HG03103 (cell line): ENCODE data around the gene FNIP2.
"Not testable (repeated sequence)": the region's sequence is repeated elsewhere in the genome, so short reads cannot be mapped to it uniquely, and the experiment has no call there.

Source experiments
- ATAC-seq: cut with Tn5 transposase; IDR thresholded peaks from one replicate; pipeline ENCODE4 v1.9.1; 2021; ENCODE audit warnings: low read depth; ENCODE audit not compliant: unreplicated experiment

FNIP2 gene

DNA sequence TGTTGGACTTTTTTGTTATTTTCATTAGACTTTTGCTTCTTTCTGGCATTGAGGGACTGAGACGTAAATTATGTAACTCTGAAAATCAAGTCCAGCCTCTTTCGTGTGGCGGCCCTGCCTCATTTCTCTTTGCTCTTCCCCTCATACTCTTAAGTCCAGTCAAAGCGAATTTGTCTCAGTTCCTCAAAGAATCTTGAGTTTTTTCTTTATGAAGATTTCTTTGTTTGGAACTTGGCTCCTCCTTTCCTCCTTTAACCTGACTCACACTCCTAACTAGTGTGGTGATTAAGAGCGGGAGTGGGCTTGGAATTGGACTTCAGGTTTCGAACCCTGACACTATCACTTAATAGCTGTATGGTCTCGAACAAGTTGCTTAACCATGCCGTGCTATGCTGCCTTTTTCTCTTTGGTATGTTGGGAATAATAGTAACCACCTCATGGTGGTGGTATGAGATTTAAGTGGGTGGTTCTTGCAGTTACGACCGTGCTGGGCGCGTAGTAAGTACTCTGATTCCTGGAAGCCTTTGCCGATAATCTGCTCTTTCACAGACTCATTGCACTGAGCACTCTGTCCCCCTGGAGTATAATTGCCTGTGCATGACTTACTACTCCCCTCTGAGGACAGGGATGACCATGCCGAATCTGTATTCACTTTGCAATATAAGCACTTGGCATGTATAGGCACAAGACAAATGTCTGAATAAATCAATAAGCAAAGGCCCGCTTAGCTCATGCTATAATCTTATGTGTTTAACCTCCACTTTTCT is 19.1 kb downstream of the FNIP2 start:
- ATAC-seq = no peak

- no peak for ATAC-seq
These were observed 19.7 kb downstream of the FNIP2 start for GRCh38 chr4:158788516-158788915.

- no peak for ATAC-seq
These were observed 21.0 kb downstream of the FNIP2 start for GRCh38 chr4:158789853-158790252.

- no peak for ATAC-seq
These were observed 24.2 kb downstream of the FNIP2 start for GRCh38 chr4:158793021-158793420.

- ATAC-seq = not testable (repeated sequence)
These were observed 24.6 kb downstream of the FNIP2 start for GRCh38 chr4:158793430-158793829.

DNA sequence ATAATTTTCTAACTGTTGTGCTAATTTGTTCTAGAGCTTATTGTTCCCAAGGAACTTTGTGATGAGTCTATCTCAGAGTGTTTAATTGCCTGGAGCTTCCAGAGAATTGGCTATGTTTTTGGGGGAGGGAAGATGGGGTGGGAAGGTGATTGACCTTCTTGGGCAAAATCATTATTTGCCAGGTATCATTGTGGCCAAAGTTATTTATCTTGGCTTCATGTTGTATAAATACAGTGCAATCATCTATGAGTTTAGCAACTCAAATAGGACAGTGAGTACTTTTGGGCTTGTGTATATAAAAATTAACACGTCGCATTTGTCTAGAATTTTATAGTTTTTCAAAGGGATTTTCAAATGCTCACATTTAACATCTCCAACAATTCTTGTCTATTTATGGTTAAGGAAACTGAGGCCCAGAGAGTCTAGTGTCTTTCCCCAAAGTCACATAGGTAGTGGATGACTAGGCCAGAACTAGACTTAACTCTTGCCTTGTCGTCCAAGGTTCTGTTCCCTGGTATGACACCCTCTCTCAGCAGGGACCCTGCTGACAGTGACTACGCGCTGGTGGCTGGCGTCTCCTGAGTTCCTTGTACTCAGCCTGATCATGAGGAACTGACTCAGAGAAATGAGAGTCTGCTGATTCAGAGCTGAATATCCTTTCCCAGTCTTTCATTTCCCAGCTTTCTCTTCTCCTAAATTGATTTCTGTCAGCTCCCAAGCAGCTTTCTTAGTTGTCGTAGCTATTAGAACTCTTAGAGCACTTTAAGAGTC is 27.7 kb downstream of the FNIP2 start:
- ATAC-seq = no peak

DNA sequence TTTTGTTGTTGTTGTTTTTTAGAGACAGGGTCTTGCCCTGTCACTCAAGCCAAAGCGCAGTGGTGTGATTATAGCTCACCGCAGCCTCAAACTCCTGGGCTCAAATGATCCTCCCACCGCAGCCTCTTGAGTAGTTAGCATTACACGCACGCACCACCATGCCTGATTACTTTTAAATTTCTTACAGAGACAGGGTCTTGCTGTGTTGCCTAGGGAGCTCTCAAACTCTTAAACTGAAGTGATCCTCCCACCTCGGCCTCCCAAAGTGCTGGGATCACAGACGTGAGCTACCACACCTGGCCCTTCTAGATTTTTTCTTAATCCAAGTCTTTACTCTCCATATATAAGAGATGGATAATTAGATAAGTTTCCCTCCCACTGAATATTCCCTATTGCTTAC is 29.2 kb downstream of the FNIP2 start:
- no peak for ATAC-seq

GRCh38 chr4:158799013-158799770 is 30.4 kb downstream of the FNIP2 start:
- no peak for ATAC-seq

- no peak for ATAC-seq
These were observed 31.0 kb downstream of the FNIP2 start for GRCh38 chr4:158799856-158800255.

GRCh38 chr4:158801066-158801465 is 32.2 kb downstream of the FNIP2 start:
- no peak for ATAC-seq

DNA sequence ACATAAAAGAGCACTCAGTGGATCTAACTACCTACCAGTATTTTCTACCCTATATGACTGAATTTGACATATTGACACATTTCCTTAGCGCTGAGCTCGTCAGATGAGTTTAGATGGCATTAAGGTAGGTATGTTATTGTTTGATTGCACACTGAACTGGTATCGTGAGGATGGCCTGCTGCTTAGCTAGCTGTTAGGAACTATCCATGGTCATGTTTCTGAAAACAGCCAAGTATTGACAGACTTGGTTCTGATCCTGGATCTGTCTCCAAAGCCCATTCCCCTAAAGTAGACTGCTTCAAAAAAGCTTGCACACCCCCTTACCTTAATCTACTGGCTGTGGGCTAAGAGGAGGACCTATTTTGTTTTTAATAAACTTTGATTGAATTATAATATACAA is 32.9 kb downstream of the FNIP2 start:
- no peak for ATAC-seq

- no peak for ATAC-seq
These were observed 34.1 kb downstream of the FNIP2 start for GRCh38 chr4:158802914-158803313.

GRCh38 chr4:158805635-158806471 is 37.0 kb downstream of the FNIP2 start:
- no peak for ATAC-seq

DNA sequence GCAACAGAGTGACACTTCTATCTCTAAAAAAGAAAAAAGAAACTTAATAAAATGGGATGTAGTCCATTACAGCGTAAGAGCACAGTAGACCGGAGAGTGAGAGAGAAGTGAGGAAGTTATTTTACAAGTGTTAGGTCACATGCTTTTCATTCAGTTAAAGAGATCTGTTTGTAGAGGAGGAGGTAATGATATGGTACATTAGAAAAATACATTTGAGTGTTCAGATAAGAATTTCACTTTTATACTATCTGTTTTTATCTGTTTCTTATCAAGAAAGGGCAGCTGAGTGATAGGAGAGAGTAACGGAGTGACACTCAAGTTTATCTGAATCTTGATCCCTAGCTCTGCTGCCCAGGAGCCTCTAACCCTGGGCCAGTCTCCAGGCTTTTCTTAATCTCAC is 38.9 kb downstream of the FNIP2 start:
- no peak for ATAC-seq

DNA sequence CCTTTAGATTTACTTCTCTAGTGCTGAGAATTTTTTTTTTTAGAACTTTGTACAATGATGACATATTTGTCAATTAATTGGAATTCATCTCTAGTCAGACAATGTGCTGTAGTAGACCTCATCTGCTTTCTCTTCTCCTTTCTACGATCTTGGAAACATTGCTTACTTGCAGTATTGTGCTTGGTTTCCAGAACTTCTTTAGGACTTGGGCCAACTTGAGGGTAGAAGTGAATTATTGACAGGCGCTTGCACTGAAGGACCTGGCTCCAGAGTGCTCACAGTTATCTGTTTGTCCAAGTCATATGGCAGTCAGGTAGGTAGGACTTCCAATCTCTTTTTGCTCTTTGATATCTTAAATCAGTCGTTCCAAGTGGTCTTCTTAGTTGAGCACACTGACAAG is 39.6 kb downstream of the FNIP2 start:
- ATAC-seq = no peak

DNA sequence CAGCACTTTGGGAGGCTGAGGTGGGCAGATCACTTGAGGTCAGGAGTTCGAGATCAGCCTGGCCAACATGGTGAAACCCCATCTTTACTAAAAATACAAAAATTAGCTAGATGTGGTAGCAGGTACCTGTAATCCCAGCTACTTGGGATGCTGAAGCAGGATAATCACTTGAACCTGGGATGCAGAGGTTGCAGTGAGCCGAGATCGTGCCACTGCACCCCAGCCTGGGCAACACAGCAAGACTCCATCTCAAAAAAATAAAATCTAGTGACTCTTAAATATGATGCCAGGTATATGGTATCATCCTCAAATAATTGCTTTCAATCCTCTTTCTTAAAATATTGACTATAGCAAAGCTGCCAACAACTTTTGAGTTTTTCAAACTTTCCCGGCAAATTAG is 40.4 kb downstream of the FNIP2 start:
- ATAC-seq = not testable (repeated sequence)

DNA sequence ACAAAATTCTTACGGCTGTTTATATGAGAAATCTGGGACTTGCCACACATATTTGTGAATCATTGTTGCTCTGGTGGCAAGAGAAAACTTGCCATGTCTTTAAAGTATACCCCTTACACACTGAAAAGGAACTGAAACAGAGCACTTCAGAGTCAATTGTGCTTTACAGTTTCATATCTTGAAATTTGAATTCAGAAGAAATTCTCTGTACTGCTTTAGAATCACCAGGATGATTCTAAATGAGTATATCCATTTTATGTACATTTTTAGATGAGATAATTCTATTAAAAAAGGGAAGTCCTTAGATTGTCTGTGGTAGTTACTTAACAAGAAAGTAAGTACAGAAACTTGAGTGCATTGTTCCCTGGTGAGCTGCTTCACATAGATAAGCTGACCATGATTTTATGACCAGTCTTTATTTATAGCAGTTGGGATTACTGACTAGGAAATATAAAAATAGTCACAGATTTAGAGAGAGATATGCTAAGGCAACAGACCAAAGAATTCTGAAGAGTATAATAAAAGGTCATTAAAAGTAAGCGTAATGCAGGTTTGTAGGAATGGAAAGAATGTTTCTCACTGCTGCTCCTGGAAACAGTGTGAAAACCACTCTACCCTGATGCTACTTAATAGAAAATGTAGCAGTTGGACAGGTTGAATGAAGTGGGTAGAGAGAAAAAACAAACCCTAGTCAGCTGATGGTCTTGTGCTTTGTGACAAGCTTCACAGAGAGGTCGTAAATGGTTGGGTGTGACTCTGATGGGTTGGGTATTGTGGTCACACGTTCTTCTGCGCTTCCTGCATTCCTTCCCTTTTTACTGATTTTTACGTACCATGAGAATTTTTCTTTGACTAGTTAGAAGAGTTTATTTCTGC is 41.0 kb downstream of the FNIP2 start:
- ATAC-seq = peak; percentile 78

GRCh38 chr4:158810487-158811215 is 41.8 kb downstream of the FNIP2 start:
- ATAC-seq = no peak

DNA sequence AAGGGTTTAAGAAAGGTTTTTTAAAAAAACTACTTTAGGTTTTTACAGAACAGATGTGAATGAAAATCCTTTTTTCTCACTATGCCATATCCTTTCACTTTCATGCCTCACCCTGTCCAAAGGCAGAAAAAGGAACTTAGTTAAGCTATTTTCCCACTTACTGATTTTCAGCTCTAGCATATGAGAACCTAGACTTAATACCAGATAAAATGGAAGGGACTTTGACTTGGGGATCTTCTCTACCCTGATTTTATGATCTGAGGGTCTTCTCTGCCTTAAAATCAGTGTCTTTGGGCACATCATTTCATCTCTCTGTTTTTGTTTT is 42.4 kb downstream of the FNIP2 start:
- ATAC-seq = no peak
